CMK (cell line): Measurements from ENCODE around the gene NBEA.

ENCODE experiments used
- DNase-seq: peaks from one replicate; pipeline ENCODE4 v3.0.0-alpha.2; 2010; ENCODE audit warnings: low read depth

The NBEA gene

GRCh38 chr13:35475212-35475959 is 533.3 kb downstream of the NBEA start:
- no peak for DNase-seq

GRCh38 chr13:35475960-35476943 is 534.2 kb downstream of the NBEA start, which contains the start of gene MAB21L1:
TSS of gene MAB21L1 (minus strand) at chr13:35476689. CDS start at chr13:35476138, 551 bp downstream.
- DNase-seq, result no peak

DNA sequence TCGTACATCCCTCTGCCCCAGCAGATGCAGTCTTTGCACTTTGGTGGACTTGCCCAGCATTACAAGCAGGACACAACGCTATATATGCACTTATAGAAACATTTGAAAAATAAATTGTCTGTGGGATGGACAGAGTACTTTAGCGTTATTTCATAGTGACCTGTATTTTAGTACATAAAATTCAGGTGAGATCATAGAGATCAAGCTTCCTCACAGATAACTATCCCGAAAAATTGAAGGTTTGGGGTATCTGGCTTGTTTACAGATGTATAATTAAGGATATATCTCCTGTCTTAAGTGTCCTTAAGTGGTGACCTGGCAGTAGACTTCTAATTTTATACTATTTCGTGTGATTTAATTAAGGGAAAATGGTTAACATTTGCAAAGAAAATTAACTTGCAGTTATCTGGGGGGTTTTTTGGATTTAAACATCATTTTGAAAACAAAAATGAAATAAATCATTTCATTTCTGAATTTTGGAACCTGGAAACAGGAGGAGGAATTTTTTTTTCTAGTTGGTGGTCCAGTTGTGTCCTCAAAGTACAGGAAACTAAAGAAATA is 535.4 kb downstream of the NBEA start:
- DNase-seq, result no peak

- DNase-seq, result no peak
Observed at GRCh38 chr13:35478271-35479037, 536.4 kb downstream of the NBEA start.

DNA sequence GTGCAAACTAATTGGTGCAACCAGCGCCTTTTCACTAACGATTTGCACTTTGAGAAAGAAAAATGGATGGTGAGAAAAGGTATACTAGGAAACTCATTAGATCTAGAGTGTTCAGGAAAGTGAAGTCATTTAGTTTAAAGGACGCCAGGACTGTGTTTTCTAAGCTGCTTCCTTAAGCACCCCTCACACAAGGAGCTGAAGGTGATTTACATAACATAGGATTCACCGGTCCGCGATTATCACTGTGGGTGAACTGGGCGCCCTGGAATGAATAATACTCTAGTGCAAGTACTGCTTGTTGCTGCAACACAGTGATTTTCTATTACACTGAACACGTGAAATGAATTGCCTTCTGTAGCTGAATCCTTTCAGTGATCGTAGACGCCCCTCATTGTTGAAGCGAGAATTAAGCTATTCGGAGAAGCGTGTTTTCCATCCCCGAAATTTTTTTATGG is 537.0 kb downstream of the NBEA start:
- DNase-seq, result no peak

GRCh38 chr13:35479706-35480105 is 537.6 kb downstream of the NBEA start:
- no peak for DNase-seq

DNA sequence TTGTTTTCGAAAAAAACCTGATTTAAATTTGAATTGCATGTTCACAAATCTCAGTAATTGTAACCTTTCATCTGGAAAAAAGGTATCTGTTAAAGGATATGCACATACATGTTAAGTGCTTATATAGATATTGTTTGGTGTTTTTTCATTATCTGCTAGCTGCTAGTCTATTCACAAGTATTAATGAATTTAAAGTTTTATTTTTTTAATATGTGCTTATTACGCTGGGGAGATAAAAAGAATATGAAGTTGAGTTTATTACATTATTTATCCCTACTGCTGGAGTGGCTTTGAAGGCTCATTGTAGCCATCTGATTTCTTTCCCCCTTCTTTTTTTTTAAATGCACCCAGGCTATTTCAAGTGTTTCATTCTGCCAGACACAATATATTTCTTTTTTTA is 538.3 kb downstream of the NBEA start:
- no peak for DNase-seq

GRCh38 chr13:35481777-35482176 is 539.7 kb downstream of the NBEA start:
- DNase-seq, result no peak

DNA sequence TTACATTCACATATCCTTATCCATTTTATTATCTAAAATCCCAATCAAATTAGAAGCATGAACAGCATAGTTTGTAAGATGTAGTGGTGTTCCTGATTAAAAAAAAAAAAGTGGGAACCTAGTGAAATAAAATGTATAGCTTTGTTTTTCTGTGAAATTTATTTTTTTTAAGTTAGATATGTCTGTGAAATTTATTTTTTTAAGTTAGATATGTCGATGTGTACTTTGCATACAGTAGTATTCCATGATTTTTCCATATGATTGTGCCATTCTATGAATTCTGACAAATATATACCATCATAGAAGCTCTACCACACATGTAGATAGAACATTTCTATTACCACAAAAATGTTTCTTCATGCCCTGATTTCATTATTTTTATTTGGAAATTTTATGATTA is 540.5 kb downstream of the NBEA start:
- no peak for DNase-seq

DNA sequence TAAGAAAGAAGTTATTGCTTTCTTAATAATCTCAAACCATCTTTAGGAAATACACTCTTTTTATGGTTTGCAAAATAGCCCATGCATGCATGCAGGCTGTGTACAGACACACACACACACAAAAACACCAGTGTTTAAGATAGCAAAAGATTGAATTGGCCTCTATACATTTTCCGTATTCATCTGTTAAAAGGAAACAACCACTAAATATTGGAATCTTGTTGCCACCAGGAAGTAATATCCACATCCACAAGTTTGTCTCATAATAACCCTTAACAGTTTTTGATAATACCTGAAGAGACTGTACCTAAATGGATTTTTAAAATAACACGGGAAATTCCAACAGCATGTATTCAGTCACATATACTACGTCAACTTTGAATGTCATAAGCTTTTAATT is 541.7 kb downstream of the NBEA start:
- no peak for DNase-seq

DNA sequence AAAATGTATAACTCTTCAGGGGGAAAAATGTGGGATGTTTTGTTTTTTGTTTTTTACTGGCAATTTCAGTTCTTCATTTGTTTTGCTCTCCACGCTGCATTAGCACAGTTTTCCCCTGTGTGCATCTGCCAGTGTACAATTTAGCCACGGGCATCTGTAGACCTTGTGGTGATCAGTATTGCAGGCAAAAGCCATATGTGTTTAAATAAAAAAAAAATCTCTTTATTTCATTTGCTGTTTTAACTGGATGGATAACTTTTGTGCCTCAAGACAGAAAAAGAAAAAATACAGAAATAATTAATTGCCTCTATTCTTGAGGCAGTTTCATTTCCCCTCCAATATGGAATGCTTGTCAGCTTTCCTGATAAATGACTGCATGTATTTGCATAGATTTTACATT is 542.3 kb downstream of the NBEA start:
- no peak for DNase-seq

DNA sequence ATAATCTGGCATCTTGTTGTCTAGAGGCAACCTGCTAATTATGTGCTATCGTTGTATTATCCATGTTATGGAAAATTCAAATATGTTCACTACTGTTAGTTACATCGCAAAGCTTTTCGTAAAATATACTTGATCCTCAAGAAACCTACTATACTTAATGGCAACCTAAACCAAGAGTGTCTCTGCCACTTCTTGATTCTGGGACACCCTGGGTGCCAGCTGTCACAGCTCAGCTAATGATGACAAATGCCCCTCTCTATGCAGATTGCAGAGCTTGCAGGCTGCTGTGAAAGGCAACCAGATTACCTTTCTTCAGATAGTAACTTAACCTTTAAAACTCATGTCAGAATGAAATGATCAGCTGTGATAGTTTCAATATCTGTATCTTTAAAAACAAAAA is 543.4 kb downstream of the NBEA start:
- no peak for DNase-seq

DNA sequence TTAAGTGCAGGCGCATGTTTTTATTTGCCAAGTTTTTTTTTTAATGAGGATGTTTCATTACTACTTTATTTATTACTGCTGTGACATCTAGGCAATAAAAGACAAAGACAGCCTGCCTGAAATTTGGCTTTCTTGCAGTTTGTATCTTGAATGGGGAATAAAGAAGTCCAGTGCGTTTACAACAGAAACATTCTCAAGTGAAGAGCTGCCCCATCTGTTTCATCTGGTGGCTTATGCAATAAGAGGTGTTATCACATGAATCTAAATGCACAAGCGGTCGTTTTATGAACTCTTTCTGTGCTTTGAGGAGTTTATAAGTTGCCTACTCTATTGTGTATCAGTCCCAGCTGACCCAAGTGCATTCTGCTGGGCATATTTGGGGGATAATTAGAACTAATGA is 547.0 kb downstream of the NBEA start:
- no peak for DNase-seq

- DNase-seq, result no peak
Observed at GRCh38 chr13:35496006-35496405, 553.9 kb downstream of the NBEA start.

GRCh38 chr13:35496761-35497386 is 554.8 kb downstream of the NBEA start:
- DNase-seq, result no peak

DNA sequence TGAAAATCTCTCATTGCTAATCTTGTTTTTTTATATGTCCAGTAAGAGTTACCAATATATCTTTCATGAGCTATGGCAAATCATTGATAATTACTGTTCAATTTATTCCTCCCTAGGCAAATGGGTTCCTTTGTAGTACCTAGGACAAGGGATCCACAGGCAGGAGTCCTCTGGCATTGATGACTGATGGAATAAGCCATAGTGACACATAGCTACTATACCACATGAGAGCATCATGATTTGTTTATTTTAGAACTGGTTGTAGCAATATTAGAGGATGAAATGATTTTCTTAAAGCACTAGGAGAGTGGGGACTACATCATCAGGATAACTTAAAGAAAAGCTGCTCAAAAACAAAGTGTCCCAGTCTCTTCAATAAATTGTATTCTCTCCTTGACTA is 556.2 kb downstream of the NBEA start:
- no peak for DNase-seq

DNA sequence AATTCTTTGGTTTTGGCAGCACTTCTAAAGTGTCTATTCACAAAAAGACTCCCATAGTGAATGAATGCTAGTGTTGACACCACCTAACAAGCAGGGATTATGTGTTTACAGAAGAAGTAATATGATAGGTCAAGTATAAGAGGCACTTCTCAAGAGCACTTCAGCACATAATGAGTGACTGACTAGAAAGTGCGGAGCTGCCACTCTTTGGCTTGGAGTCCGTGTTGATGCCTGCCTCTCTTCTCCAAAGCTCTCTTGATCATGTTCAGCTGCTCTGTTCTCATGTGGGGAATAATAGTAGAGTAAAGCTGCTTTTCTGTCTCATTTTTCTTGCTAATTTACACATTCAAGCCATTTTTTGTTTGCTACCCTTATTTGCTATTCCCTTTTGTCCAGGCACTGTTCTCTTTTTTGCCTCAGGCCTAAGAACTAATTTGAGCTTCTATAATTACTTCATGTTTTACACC is 557.2 kb downstream of the NBEA start:
- DNase-seq, result no peak

DNA sequence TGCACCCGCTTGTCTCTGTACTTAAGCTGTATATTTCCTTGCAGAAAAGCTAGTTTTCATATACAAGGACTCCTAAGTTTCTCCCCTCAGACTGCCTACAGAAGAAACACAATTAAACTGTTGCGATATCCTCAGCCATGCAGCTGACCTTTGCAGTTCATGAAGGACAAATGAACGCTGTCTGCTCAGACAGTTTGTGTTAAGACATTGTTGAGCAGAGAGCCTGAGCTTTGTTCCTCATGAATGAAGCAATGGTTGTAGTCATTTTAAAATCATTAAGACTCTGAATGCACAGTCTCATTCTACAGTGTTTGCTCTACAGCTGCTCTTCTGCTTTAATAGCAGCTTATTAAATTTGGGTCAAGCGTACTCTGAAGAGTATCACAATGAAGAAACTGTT is 557.6 kb downstream of the NBEA start:
- DNase-seq, result no peak

GRCh38 chr13:35500144-35500543 is 558.1 kb downstream of the NBEA start:
- no peak for DNase-seq

- DNase-seq, result no peak
Observed at GRCh38 chr13:35501661-35502235, 559.7 kb downstream of the NBEA start.

DNA sequence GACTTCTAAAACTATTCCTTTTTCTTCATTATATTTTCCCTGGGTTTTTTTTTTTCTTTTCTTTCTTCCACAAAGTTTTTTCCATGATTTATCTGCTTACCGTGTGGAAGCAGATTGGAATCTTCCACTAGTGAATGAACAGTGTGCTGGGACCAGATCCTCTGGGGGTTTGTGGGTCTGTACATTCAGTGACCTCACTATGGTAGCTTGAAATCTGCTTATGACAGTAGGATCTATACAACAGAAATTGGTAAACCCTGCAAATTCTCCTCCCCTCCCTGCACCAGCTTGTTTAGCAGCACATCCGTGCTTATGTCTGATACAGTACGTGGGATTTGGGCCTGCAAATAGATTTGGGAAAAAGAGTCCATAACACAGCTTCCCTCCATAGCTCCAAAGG is 560.4 kb downstream of the NBEA start:
- DNase-seq, result no peak
